ENCODE measurements around the gene MINK1. TPM values are rescaled to one million over a fixed set of nuclear protein-coding genes. Genes with fewer than 3 reads are reported as not detected.
A peak's percentile ranks its signal among the peaks of the same experiment; 100 is the strongest.

The MINK1 gene
- total and polyA plus RNA-seq, 7 donors, result 8.9 to 23.8 (median 19.2) TPM

DNA sequence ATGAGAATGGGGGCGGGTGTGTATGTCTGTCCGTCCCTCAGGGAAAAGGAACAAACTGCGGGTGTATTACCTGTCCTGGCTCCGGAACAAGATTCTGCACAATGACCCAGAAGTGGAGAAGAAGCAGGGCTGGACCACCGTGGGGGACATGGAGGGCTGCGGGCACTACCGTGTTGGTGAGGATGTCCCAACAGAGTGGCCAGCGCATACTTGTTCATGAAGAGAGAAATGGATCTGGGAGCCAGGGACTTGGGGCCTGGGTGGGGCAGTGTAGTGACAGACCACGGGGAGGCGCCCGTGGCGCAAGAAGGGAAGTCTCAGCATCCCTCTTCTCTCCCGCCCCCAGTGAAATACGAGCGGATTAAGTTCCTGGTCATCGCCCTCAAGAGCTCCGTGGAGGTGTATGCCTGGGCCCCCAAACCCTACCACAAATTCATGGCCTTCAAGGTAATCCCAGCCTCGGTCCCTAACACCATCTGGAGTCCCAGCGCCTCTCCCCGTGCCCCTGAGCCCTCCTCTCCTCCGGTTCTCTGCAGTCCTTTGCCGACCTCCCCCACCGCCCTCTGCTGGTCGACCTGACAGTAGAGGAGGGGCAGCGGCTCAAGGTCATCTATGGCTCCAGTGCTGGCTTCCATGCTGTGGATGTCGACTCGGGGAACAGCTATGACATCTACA, 62.7 kb downstream of the MINK1 start:
- peaks cover 0 to 66% of the 10 kb centered on the region in 2 donors for H3K36me3 ChIP-seq (ENCODE audit: insufficient read depth in 1 of 2, low read depth in 1 of 2)
- TF ChIP-seq, protein P1, sequence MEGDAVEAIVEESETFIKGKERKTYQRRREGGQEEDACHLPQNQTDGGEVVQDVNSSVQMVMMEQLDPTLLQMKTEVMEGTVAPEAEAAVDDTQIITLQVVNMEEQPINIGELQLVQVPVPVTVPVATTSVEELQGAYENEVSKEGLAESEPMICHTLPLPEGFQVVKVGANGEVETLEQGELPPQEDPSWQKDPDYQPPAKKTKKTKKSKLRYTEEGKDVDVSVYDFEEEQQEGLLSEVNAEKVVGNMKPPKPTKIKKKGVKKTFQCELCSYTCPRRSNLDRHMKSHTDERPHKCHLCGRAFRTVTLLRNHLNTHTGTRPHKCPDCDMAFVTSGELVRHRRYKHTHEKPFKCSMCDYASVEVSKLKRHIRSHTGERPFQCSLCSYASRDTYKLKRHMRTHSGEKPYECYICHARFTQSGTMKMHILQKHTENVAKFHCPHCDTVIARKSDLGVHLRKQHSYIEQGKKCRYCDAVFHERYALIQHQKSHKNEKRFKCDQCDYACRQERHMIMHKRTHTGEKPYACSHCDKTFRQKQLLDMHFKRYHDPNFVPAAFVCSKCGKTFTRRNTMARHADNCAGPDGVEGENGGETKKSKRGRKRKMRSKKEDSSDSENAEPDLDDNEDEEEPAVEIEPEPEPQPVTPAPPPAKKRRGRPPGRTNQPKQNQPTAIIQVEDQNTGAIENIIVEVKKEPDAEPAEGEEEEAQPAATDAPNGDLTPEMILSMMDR (IDR thresholded peaks at IDR 0.05), result no peak
- H3K4me3 ChIP-seq, result no peak overlapping the region
- H3K9me3 ChIP-seq, result no peaks in the 10 kb centered on the region
- intact Hi-C loops (cut with DNase I), result no loop called here
- ATAC-seq (no peak), DNase-seq (peak in 1 of 2 donors; percentile 48)
- H3K27ac ChIP-seq, result no peak overlapping the region
- WGBS, 3 donors, result 72 to 75% (median 75%) methylated on average over 26 to 27 of the region's 27 CpGs
- peaks cover 0 to 16% (median 0%) of the 10 kb centered on the region in 3 donors for H3K27me3 ChIP-seq (ENCODE audit: insufficient read depth in 3 of 3, low read length in 2 of 3)
- no peaks in the 10 kb centered on the region for H3K4me1 ChIP-seq

DNA sequence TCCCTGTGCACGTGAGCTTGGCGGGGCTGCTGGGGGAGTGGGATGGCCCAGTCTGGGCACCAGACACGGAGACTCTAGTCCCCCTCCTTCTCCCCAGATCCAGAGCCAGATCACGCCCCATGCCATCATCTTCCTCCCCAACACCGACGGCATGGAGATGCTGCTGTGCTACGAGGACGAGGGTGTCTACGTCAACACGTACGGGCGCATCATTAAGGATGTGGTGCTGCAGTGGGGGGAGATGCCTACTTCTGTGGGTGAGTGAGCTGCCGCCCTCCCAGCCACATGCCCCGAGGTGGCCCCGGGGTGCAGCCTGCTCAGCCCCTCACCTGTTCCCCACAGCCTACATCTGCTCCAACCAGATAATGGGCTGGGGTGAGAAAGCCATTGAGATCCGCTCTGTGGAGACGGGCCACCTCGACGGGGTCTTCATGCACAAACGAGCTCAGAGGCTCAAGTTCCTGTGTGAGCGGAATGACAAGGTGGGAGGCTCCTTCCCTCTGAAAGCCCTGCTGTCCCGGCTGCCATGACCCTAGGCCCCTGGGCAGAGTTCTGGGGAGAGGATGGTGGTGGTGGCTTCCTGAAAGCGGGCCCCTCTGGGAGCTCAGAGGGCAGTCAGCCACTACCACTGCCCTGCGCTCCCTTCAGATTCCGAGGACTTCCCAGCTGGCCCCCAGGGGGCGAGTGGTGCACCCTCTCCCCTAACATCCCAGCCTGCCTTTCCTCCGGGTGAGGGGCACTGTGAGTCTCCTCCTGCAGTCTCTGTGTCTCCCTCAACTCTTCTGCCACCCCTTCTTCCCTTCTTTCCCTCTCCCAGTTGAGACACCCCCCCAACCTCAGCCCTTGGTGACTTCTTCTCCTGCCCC, 63.4 kb downstream of the MINK1 start:
- Histone ChIP-seq H3K4me1 (no peaks in the 10 kb centered on the region), H3K27ac (no peak overlapping the region), H3K9me3 (no peaks in the 10 kb centered on the region), H3K36me3 (ENCODE audit: insufficient read depth in 1 of 2, low read depth in 1 of 2) (peaks cover 0 to 58% of the 10 kb centered on the region in 2 donors), H3K4me3 (no peak overlapping the region), H3K27me3 (ENCODE audit: insufficient read depth in 3 of 3, low read length in 2 of 3) (peaks cover 0 to 16% (median 0%) of the 10 kb centered on the region in 3 donors)
- TF ChIP-seq, protein P1 (IDR thresholded peaks at IDR 0.05), result no peak
- intact Hi-C loops (cut with DNase I), result no loop called here
- WGBS, 3 donors, result 89 to 91% (median 89%) methylated on average over 25 to 27 of the region's 27 CpGs
- DNase-seq (peak in 1 of 2 donors; percentile 45), ATAC-seq (no peak)

DNA sequence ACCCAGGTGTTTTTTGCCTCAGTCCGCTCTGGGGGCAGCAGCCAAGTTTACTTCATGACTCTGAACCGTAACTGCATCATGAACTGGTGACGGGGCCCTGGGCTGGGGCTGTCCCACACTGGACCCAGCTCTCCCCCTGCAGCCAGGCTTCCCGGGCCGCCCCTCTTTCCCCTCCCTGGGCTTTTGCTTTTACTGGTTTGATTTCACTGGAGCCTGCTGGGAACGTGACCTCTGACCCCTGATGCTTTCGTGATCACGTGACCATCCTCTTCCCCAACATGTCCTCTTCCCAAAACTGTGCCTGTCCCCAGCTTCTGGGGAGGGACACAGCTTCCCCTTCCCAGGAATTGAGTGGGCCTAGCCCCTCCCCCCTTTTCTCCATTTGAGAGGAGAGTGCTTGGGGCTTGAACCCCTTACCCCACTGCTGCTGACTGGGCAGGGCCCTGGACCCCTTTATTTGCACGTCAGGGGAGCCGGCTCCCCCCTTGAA, 64.1 kb downstream of the MINK1 start:
- no peaks in the 10 kb centered on the region for H3K9me3 ChIP-seq
- no peak for ATAC-seq
- peaks cover 0 to 16% (median 0%) of the 10 kb centered on the region in 3 donors for H3K27me3 ChIP-seq (ENCODE audit: insufficient read depth in 3 of 3, low read length in 2 of 3)

DNA sequence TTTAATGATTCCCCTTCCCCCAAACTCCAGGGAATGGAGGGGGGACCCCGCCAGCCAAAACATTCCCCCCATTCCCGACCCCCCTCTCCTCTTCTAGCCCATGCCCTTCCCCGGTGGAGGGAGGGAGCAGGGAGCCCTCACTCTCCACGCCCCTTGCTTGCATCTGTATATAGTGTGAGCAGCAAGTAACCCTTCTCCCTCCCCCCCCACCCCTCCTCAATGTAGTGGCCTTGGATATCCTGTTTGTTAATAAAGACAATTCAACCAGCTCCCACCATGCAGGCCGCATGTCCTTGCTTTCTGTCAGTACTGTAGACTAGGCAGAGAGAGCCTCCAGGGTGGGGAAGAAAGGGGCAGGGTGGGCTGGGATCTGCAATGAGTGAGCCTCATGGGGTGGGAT, 64.6 kb downstream of the MINK1 start:
- no peak overlapping the region for H3K27ac ChIP-seq
- DNase-seq (peak in 1 of 2 donors; percentile 27), ATAC-seq (no peak)
- intact Hi-C loops (cut with DNase I), result no loop called here
- peaks cover 2% of the 10 kb centered on the region for H3K4me1 ChIP-seq
- no peak overlapping the region for H3K4me3 ChIP-seq
- 93% methylated on average over 5 of the region's 5 CpGs for WGBS, 3 donors
- TF ChIP-seq, protein P1 (IDR thresholded peaks at IDR 0.05), result no peak
- no peaks in the 10 kb centered on the region for H3K9me3 ChIP-seq
- peaks cover 0 to 46% of the 10 kb centered on the region in 2 donors for H3K36me3 ChIP-seq (ENCODE audit: insufficient read depth in 1 of 2, low read depth in 1 of 2)
- peaks cover 0 to 16% (median 0%) of the 10 kb centered on the region in 3 donors for H3K27me3 ChIP-seq (ENCODE audit: insufficient read depth in 3 of 3, low read length in 2 of 3)

More for the DNA sequence above, 64.1 kb downstream of the MINK1 start:
- Histone ChIP-seq H3K4me3 (no peak overlapping the region), H3K4me1 (no peaks in the 10 kb centered on the region), H3K36me3 (ENCODE audit: insufficient read depth in 1 of 2, low read depth in 1 of 2) (peaks cover 0 to 51% of the 10 kb centered on the region in 2 donors), H3K27ac (no peak overlapping the region)
- peak in 1 of 2 donors; percentile 35 for DNase-seq
- WGBS, 3 donors, result 79 to 86% (median 79%) methylated on average over 10 of the region's 10 CpGs
- TF ChIP-seq, protein P1 (IDR thresholded peaks at IDR 0.05), result no peak
- intact Hi-C loops (cut with DNase I), result no loop called here

Measured in psoas muscle (tissue), 8 donors.